Measurements from ENCODE around the gene NEU2.
A peak's percentile ranks its signal among the peaks of the same experiment; 100 is the strongest.

Gene NEU2

GRCh38 chr2:233032551-233033320 lies at the start of gene NEU2:
Gene NEU2, plus strand, starts transcription at chr2:233032672. Its CDS starts 0 bp downstream, at chr2:233032672.
- H3K4me3 ChIP-seq (ENCODE audit: low read depth, low read length) = no peak within 1 kb of the TSS
- no peak for TF ChIP-seq CTCF (IDR thresholded peaks at IDR 0.05; ENCODE audit: low read depth, low read length)
- no peak for TF ChIP-seq POLR2A (IDR thresholded peaks at IDR 0.05; ENCODE audit: extremely low read depth, insufficient read length)
- TF ChIP-seq MYC (IDR thresholded peaks at IDR 0.05; ENCODE audit: low read depth, low read length) = no peak
- TF ChIP-seq MAX (IDR thresholded peaks at IDR 0.05; ENCODE audit: low read depth, low read length) = no peak
- no peak for DNase-seq (ENCODE audit: low read depth)

- no peak for DNase-seq (ENCODE audit: low read depth)
- no peak overlapping the region for H3K4me3 ChIP-seq (ENCODE audit: low read depth, low read length)
- TF ChIP-seq MYC (IDR thresholded peaks at IDR 0.05; ENCODE audit: low read depth, low read length) (no peak), CTCF (IDR thresholded peaks at IDR 0.05; ENCODE audit: low read depth, low read length) (peak; percentile 8)
These were observed 49.4 kb upstream of the NEU2 start for GRCh38 chr2:232982926-232983668.

GRCh38 chr2:232983669-232984140 lies 48.8 kb upstream of the NEU2 start:
- no peak for DNase-seq (ENCODE audit: low read depth)
- TF ChIP-seq MYC (IDR thresholded peaks at IDR 0.05; ENCODE audit: low read depth, low read length) = no peak
- TF ChIP-seq POLR2A (IDR thresholded peaks at IDR 0.05; ENCODE audit: extremely low read depth, insufficient read length) = no peak
- no peak for TF ChIP-seq MAX (IDR thresholded peaks at IDR 0.05; ENCODE audit: low read depth, low read length)
- no peak for TF ChIP-seq CTCF (IDR thresholded peaks at IDR 0.05; ENCODE audit: low read depth, low read length)

GRCh38 chr2:232984451-232985207 lies 47.8 kb upstream of the NEU2 start:
- TF ChIP-seq POLR2A (IDR thresholded peaks at IDR 0.05; ENCODE audit: extremely low read depth, insufficient read length) (no peak), MYC (IDR thresholded peaks at IDR 0.05; ENCODE audit: low read depth, low read length) (no peak), CTCF (IDR thresholded peaks at IDR 0.05; ENCODE audit: low read depth, low read length) (no peak), MAX (IDR thresholded peaks at IDR 0.05; ENCODE audit: low read depth, low read length) (no peak)
- H3K4me3 ChIP-seq (ENCODE audit: low read depth, low read length) = no peak overlapping the region
- DNase-seq (ENCODE audit: low read depth) = no peak

More at GRCh38 chr2:232983669-232984140, 48.8 kb upstream of the NEU2 start:
- no peak overlapping the region for H3K4me3 ChIP-seq (ENCODE audit: low read depth, low read length)

- no peak overlapping the region for H3K4me3 ChIP-seq (ENCODE audit: low read depth, low read length)
- no peak for DNase-seq (ENCODE audit: low read depth)
- TF ChIP-seq POLR2A (IDR thresholded peaks at IDR 0.05; ENCODE audit: extremely low read depth, insufficient read length) = no peak
These were observed 46.3 kb upstream of the NEU2 start for GRCh38 chr2:232986155-232986554.

GRCh38 chr2:232993231-232993821 lies 39.1 kb upstream of the NEU2 start:
- no peak for DNase-seq (ENCODE audit: low read depth)
- no peak overlapping the region for H3K4me3 ChIP-seq (ENCODE audit: low read depth, low read length)
- no peak for TF ChIP-seq MAX (IDR thresholded peaks at IDR 0.05; ENCODE audit: low read depth, low read length)
- no peak for TF ChIP-seq CTCF (IDR thresholded peaks at IDR 0.05; ENCODE audit: low read depth, low read length)
- no peak for TF ChIP-seq MYC (IDR thresholded peaks at IDR 0.05; ENCODE audit: low read depth, low read length)
- TF ChIP-seq POLR2A (IDR thresholded peaks at IDR 0.05; ENCODE audit: extremely low read depth, insufficient read length) = no peak

Measured in NB4 (cell line).